Epithelial cell of proximal tubule (primary cell): Measurements from ENCODE around the gene GPRC5A. TPM values are rescaled to one million over a fixed set of nuclear protein-coding genes. Genes with fewer than 3 reads are reported as not detected.
"Not testable (repeated sequence)": the region's sequence is repeated elsewhere in the genome, so short reads cannot be mapped to it uniquely, and the experiment has no call there.

Experiments
- DNase-seq: peaks from one replicate; pipeline ENCODE4 v3.0.0-alpha.2; 2011; ENCODE audit warnings: low read depth
- H3K4me3 ChIP-seq: 2 replicates; pipeline ENCODE4 v1.5.1; 2011; ENCODE audit warnings: low read depth, mild to moderate bottlenecking, low read length
- CTCF ChIP-seq: conservative IDR thresholded peaks from 2 replicates; pipeline ENCODE4 v1.5.1; 2012; ENCODE audit warnings: low read depth, mild to moderate bottlenecking, low read length
- total RNA-seq: library from RNA; depleted of rRNA; stranded (reverse); fragments of >200 nt; gene quantifications from 2 replicates; pipeline ENCODE4 v1.2.3, GENCODE V29; 2015

Gene GPRC5A
- total RNA-seq, 1 donor from 2014 or later, result 84.4 TPM

- DNase-seq, result peak; percentile 55
- H3K4me3 ChIP-seq, result no peak overlapping the region
- no peak for TF ChIP-seq CTCF
Observed at GRCh38 chr12:12870465-12870864, 20.9 kb upstream of the GPRC5A start.

GRCh38 chr12:12871587-12872138 lies 19.7 kb upstream of the GPRC5A start:
- no peak for DNase-seq
- TF ChIP-seq CTCF, result no peak
- H3K4me3 ChIP-seq, result no peak overlapping the region

GRCh38 chr12:12872139-12872933 lies 19.0 kb upstream of the GPRC5A start:
- TF ChIP-seq CTCF, result no peak
- DNase-seq, result no peak
- no peak overlapping the region for H3K4me3 ChIP-seq

- TF ChIP-seq CTCF, result no peak
- H3K4me3 ChIP-seq, result no peak overlapping the region
- no peak for DNase-seq
Observed at GRCh38 chr12:12872934-12873275, 18.5 kb upstream of the GPRC5A start.

- DNase-seq, result no peak
- no peak overlapping the region for H3K4me3 ChIP-seq
- TF ChIP-seq CTCF, result no peak
Observed at GRCh38 chr12:12874029-12874428, 17.3 kb upstream of the GPRC5A start.

GRCh38 chr12:12875301-12875700 lies 16.1 kb upstream of the GPRC5A start:
- not testable (repeated sequence) for H3K4me3 ChIP-seq, DNase-seq

- no peak for DNase-seq
- TF ChIP-seq CTCF, result no peak
- no peak overlapping the region for H3K4me3 ChIP-seq
Observed at GRCh38 chr12:12877153-12877768, 14.1 kb upstream of the GPRC5A start.
